ENCODE measurements around the gene FOXP1. TPM values are rescaled to one million over a fixed set of nuclear protein-coding genes. Genes with fewer than 3 reads are reported as not detected.

Gene FOXP1
- total RNA-seq, 2 donors from 2014 or later: 41.7 to 94.3 TPM

GRCh38 chr3:71077070-71077469 lies 506.5 kb downstream of the FOXP1 start:
- Mint-ChIP-seq H3K4me1 (peaks cover 24% of the 10 kb centered on the region), H3K4me3 (no peak overlapping the region), H3K9me3 (no peaks in the 10 kb centered on the region), H3K27me3 (ENCODE audit: insufficient read depth) (no peaks in the 10 kb centered on the region), H3K36me3 (ENCODE audit: low read depth) (peaks cover 3% of the 10 kb centered on the region), H3K27ac (no peak overlapping the region)
- Histone ChIP-seq H3K4me1 (ENCODE audit: control insufficient read depth, insufficient read depth, low read length) (peaks cover 4% of the 10 kb centered on the region), H3K9me3 (ENCODE audit: control insufficient read depth, low read length) (no peaks in the 10 kb centered on the region), H3K27ac (ENCODE audit: low read depth, low read length) (no peak overlapping the region), H3K27me3 (ENCODE audit: control insufficient read depth, insufficient read depth, low read length, poor library complexity, severe bottlenecking) (no peaks in the 10 kb centered on the region), H3K36me3 (ENCODE audit: control insufficient read depth, insufficient read depth, low read length) (no peaks in the 10 kb centered on the region), H3K9ac (ENCODE audit: extremely low read depth, low read length, poor library complexity, severe bottlenecking) (no peak overlapping the region), H3K4me3 (ENCODE audit: low read length) (no peak overlapping the region)
- TF ChIP-seq, protein P1, sequence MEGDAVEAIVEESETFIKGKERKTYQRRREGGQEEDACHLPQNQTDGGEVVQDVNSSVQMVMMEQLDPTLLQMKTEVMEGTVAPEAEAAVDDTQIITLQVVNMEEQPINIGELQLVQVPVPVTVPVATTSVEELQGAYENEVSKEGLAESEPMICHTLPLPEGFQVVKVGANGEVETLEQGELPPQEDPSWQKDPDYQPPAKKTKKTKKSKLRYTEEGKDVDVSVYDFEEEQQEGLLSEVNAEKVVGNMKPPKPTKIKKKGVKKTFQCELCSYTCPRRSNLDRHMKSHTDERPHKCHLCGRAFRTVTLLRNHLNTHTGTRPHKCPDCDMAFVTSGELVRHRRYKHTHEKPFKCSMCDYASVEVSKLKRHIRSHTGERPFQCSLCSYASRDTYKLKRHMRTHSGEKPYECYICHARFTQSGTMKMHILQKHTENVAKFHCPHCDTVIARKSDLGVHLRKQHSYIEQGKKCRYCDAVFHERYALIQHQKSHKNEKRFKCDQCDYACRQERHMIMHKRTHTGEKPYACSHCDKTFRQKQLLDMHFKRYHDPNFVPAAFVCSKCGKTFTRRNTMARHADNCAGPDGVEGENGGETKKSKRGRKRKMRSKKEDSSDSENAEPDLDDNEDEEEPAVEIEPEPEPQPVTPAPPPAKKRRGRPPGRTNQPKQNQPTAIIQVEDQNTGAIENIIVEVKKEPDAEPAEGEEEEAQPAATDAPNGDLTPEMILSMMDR (conservative IDR thresholded peaks at IDR 0.05): no peak
- no peak for DNase-seq
- WGBS, 2 experiments (ENCODE audit: insufficient coverage in 1 of 2, insufficient read length in 1 of 2): 84 to 100% methylated on average over 3 of the region's 3 CpGs

DNA sequence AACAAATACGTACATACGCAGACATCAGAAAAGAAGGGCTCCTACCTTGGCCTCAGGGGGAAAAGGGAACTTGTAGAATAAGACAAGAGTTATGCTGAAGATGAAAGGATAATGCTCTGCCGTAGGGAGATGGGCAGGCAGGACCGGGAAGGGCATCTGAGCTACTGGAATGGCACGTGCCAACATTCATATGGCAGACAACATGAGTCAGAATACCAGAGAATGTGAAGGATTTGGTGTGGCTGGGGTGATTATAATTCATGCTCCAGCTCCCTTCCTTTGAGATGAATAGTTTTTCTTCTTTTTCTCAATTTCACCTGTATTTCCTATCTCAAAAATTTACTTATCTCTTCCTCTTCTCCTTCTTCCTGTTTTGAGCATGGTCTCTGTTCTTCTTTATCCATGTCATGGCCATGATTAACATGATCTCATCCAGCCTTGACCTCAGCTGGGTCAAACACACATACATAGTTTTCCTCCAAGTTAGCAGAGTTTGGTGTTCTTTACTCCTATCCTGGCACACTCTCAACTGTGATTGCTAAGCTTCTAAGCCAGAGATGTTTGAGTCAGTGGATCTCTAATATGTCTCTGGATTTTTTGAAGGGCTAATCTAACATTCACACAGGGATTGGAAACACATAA lies 507.0 kb downstream of the FOXP1 start:
- Histone ChIP-seq H3K27me3 (ENCODE audit: control insufficient read depth, insufficient read depth, low read length, poor library complexity, severe bottlenecking) (no peaks in the 10 kb centered on the region), H3K27ac (ENCODE audit: low read depth, low read length) (no peak overlapping the region), H3K36me3 (ENCODE audit: control insufficient read depth, insufficient read depth, low read length) (no peaks in the 10 kb centered on the region), H3K9me3 (ENCODE audit: control insufficient read depth, low read length) (no peaks in the 10 kb centered on the region), H3K4me1 (ENCODE audit: control insufficient read depth, insufficient read depth, low read length) (peaks cover 4% of the 10 kb centered on the region), H3K4me3 (ENCODE audit: low read length) (no peak overlapping the region), H3K9ac (ENCODE audit: extremely low read depth, low read length, poor library complexity, severe bottlenecking) (no peak overlapping the region)
- Mint-ChIP-seq H3K36me3 (ENCODE audit: low read depth) (peaks cover 3% of the 10 kb centered on the region), H3K4me3 (no peak overlapping the region), H3K4me1 (peaks cover 24% of the 10 kb centered on the region), H3K27ac (no peak overlapping the region), H3K27me3 (ENCODE audit: insufficient read depth) (no peaks in the 10 kb centered on the region), H3K9me3 (no peaks in the 10 kb centered on the region)
- TF ChIP-seq, protein P1 (conservative IDR thresholded peaks at IDR 0.05): no peak
- WGBS, 2 experiments (ENCODE audit: insufficient coverage in 1 of 2, insufficient read length in 1 of 2): 92 to 95% methylated on average over 2 to 5 of the region's 5 CpGs
- no peak for DNase-seq

DNA sequence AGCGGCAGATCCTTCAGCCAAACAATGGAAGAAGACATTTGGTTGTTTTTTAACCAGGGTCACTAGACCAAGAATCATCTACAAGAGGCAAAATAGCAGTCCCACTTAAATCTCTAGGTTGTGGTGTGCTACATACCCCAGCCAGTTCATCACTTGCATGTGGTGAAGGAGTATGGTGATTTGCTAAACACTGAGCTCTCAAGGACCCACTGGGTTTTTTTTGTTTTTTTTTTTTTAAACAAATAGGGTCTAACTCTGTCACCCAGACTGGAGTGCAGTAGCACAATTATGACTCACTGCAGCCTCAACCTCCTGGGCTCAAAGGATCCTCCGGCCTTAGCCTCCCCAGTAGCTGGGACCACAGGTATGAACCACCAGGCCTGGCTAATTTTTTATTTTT lies 508.0 kb downstream of the FOXP1 start:
- no peak overlapping the region for H3K4me3 ChIP-seq (ENCODE audit: low read length)
- 99 to 100% methylated on average over 2 of the region's 2 CpGs for WGBS, 2 experiments (ENCODE audit: insufficient coverage in 1 of 2, insufficient read length in 1 of 2)
- peaks cover 3% of the 10 kb centered on the region for H3K36me3 Mint-ChIP-seq (ENCODE audit: low read depth)
- no peaks in the 10 kb centered on the region for H3K9me3 Mint-ChIP-seq
- H3K9ac ChIP-seq (ENCODE audit: extremely low read depth, low read length, poor library complexity, severe bottlenecking): no peak overlapping the region
- H3K9me3 ChIP-seq (ENCODE audit: control insufficient read depth, low read length): no peaks in the 10 kb centered on the region
- no peaks in the 10 kb centered on the region for H3K27me3 Mint-ChIP-seq (ENCODE audit: insufficient read depth)
- H3K4me1 Mint-ChIP-seq: peaks cover 26% of the 10 kb centered on the region
- no peak overlapping the region for H3K4me3 Mint-ChIP-seq
- no peaks in the 10 kb centered on the region for H3K27me3 ChIP-seq (ENCODE audit: control insufficient read depth, insufficient read depth, low read length, poor library complexity, severe bottlenecking)
- H3K27ac ChIP-seq (ENCODE audit: low read depth, low read length): no peak overlapping the region
- DNase-seq: no peak
- H3K27ac Mint-ChIP-seq: no peak overlapping the region
- no peaks in the 10 kb centered on the region for H3K36me3 ChIP-seq (ENCODE audit: control insufficient read depth, insufficient read depth, low read length)
- TF ChIP-seq, protein P1 (conservative IDR thresholded peaks at IDR 0.05): no peak
- H3K4me1 ChIP-seq (ENCODE audit: control insufficient read depth, insufficient read depth, low read length): peaks cover 4% of the 10 kb centered on the region
